ENCODE measurements around the gene MYH14. TPM values are rescaled to one million over a fixed set of nuclear protein-coding genes. Genes with fewer than 3 reads are reported as not detected.

The MYH14 gene
- total and polyA plus RNA-seq, 10 of the 15 experiments (the other 5 are each of a cell fraction or from before 2014, with no cell fraction given), result 0.06 to 0.69 (median 0.15) TPM; not detected in 4

GRCh38 chr19:50347089-50347581, 143.7 kb downstream of the MYH14 start (continued):
- peak; percentile 91 to 97 for TF ChIP-seq IKZF2 (IDR thresholded peaks at IDR 0.05)
- TF ChIP-seq ZNF24 (IDR thresholded peaks at IDR 0.05), result peak; percentile 65; the same call in 1 of the 2 replicates
- TF ChIP-seq TCF7 (IDR thresholded peaks at IDR 0.05; ENCODE audit: borderline replicate concordance), result peak; percentile 78
- peak; percentile 85 for TF ChIP-seq SPI1 (IDR thresholded peaks at IDR 0.05; ENCODE audit: borderline replicate concordance, insufficient read depth, low read depth, low read length)
- TF ChIP-seq BMI1 (IDR thresholded peaks at IDR 0.05; ENCODE audit: borderline replicate concordance), result peak; percentile 80; the same call in 1 of the 2 replicates
- peak; percentile 99 for TF ChIP-seq JUNB (IDR thresholded peaks at IDR 0.05)
- peak; percentile 92 for TF ChIP-seq MTA2 (IDR thresholded peaks at IDR 0.05; ENCODE audit: low read depth)

GRCh38 chr19:50349277-50350057, 146.0 kb downstream of the MYH14 start:
- peaks cover under 1% of the 10 kb centered on the region for H3K79me2 ChIP-seq (ENCODE audit: control insufficient read depth, insufficient read depth, low read length)
- H2AFZ ChIP-seq (ENCODE audit: control insufficient read depth, low read depth, low read length), result no peak overlapping the region
- H3K4me2 ChIP-seq (ENCODE audit: control insufficient read depth, insufficient read depth), result no peak overlapping the region
- FAIRE-seq (no peak), ATAC-seq (no peak), DNase-seq (ENCODE audit: low read depth, low spot score) (no peak)
- no TSS peak for BruUV-seq (replicated peaks)
- H3K27ac ChIP-seq (ENCODE audit: control insufficient read depth, insufficient read depth), result no peak overlapping the region
- 73% methylated on average over 22 of the region's 22 CpGs for WGBS (ENCODE audit: insufficient coverage, insufficient replicate concordance, low lambda C conversion rate, missing lambda C conversion rate)
- H4K20me1 ChIP-seq (ENCODE audit: control insufficient read depth, insufficient read depth), result no peaks in the 10 kb centered on the region
- no peak overlapping the region for H3K9ac ChIP-seq (ENCODE audit: control insufficient read depth, insufficient read depth, low read length)
- H3K4me1 ChIP-seq (ENCODE audit: control insufficient read depth, insufficient read depth, low read length), result peaks cover 45% of the 10 kb centered on the region
- no peaks in the 10 kb centered on the region for H3K27me3 ChIP-seq (replicated peaks in 1 of 2; ENCODE audit: control insufficient read depth in 2 of 2, insufficient read depth in 2 of 2, low read length in 1 of 2)
- ChIA-PET SMC1A (ENCODE audit: uncharacterized antibody, unreplicated experiment) (interaction anchor here (0.7 to 3.1 kb wide), 3 partner anchors 11 to 16 kb away, joined by 3 to 7 read pairs (median 3); no protein-coding TSS in a partner anchor), POLR2A (interaction anchor here (0.6 to 1.8 kb wide), 2 partner anchors 21 to 76 kb away, joined by 4 to 5 read pairs; no protein-coding TSS in a partner anchor), CTCF (interaction anchor here (0.7 to 3.0 kb wide), 5 partner anchors 8 to 183 kb away, joined by 3 to 9 read pairs (median 4); no protein-coding TSS in a partner anchor), RAD21 (ENCODE audit: unreplicated experiment) (interaction anchor here (1.1 to 3.0 kb wide), 2 partner anchors 8 to 20 kb away, joined by 3 to 7 read pairs; partner anchors contain the start of gene KCNC3)
- TF ChIP-seq CUX1 (IDR thresholded peaks at IDR 0.05; ENCODE audit: insufficient replicate concordance, low read depth, low read length) (no peak), CTCF (IDR thresholded peaks at IDR 0.05 in 2 of 3, conservative IDR thresholded peaks at IDR 0.05 in 1 of 3; ENCODE audit: control insufficient read depth in 2 of 3, extremely low read depth in 1 of 3, insufficient read depth in 1 of 3, low read depth in 3 of 3, low read length in 3 of 3) (peak in 1 of 3 experiments; percentile 17; a peak in 1 of 6 replicates)
- no peaks in the 10 kb centered on the region for H3K36me3 ChIP-seq (ENCODE audit: control insufficient read depth in 2 of 2, insufficient read depth in 2 of 2, low read length in 1 of 2)
- intact Hi-C loops (cut with micrococcal nuclease; ENCODE audit: unreplicated experiment), result loop anchor here (5.0 to 10.0 kb wide), 3 partner anchors 83 to 545 kb away; partner anchors contain the start of gene MYBPC2
- no peak overlapping the region for H3K4me3 ChIP-seq
- in situ Hi-C loops (cut with MboI), result loop anchor here (10.0 to 25.0 kb wide), 2 partner anchors 545 to 1013 kb away; partner anchors contain the start of genes CLDND2, ETFB and NKG7
- H3K9me3 ChIP-seq (replicated peaks; ENCODE audit: control insufficient read depth, insufficient read depth, low read length), result no peaks in the 10 kb centered on the region; the same call in 1 of the 3 replicates

All from GM12878 (cell line).